GM12865 (cell line): ENCODE measurements around the gene TTC33.

Experiments
- DNase-seq: peaks from one replicate; pipeline ENCODE4 v3.0.0; 2010; ENCODE audit warnings: low read depth
- H3K4me3 ChIP-seq: 2 replicates; pipeline ENCODE4 v1.5.1; 2011; ENCODE audit warnings: mild to moderate bottlenecking, low read depth, low read length, control low read depth
- CTCF ChIP-seq: IDR thresholded peaks from 2 replicates; pipeline ENCODE4 v1.5.1; 2011; ENCODE audit warnings: low read length, control low read depth, low read depth, inconsistent platforms; ENCODE audit not compliant: insufficient read depth; ENCODE audit errors: missing control alignments

Gene TTC33

DNA sequence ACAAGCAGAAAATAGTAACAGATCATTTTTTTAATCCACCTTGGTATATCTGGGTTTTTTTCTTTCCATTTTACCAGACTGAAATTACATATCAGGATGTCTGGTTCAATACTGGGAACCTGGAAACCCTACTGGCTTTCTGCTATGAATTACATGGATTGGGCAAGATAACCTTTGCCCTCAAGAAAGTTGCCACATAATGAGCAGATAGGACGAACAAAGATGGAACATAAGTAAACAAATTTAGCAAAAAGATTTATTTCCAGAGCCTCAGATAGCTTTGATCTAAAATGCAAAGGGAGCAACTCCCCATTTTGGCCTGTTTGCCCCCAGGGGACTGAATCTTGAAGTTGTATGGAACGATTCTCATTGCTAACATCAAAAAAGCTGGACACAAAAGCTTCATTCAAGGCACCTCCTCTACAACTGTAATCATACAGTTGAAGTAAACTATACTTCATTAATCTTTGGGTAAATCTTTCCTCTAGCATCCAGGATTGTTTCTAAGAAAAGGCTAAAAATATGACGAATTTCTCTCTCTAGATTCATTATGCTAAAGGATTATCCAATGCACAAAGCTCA lies 207.7 kb downstream of the TTC33 start:
- no peak overlapping the region for H3K4me3 ChIP-seq
- TF ChIP-seq CTCF, result no peak
- DNase-seq, result no peak

DNA sequence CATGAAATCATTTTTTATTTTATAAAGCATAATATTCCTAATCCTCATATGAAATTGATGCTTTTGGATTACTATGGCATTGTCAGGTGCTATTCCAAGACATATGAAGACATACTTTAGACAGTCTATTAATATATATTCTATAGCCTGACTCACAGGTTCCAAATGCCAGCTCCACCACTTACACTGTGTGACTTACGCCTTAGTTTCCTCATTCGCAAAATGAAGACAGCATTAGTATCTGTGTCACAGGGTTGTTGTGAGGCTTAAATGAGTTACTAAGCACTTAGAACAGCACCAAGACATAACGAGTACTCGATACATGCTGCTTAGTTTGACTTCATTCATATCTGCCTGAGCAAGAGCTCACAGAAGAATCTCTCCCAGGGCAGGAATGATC lies 208.2 kb downstream of the TTC33 start:
- DNase-seq, result no peak
- no peak overlapping the region for H3K4me3 ChIP-seq
- no peak for TF ChIP-seq CTCF

DNA sequence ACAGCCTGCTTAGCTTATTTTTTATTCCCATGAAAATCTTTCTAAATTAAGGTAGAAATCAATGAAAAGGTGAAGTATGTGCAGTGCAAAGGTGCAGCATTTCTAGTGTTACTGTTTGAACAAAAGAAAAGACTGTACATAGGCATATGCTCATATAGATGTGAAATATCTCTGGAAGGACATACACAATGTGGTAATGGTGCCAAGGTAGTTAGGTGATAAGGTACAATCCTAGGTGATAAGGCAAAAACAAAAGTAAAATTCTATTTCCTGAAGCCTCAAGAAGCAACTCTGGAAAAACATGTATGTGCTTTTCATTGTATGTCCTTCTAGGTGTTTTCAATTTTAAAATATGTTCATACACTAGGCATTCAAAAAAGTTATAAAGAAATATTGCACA lies 215.5 kb downstream of the TTC33 start:
- no peak for DNase-seq
- TF ChIP-seq CTCF, result no peak

GRCh38 chr5:40524677-40525076 lies 231.1 kb downstream of the TTC33 start:
- no peak overlapping the region for H3K4me3 ChIP-seq
- DNase-seq, result no peak
- no peak for TF ChIP-seq CTCF

More for the DNA sequence above, 215.5 kb downstream of the TTC33 start:
- no peak overlapping the region for H3K4me3 ChIP-seq

GRCh38 chr5:40521925-40522324 lies 233.8 kb downstream of the TTC33 start:
- TF ChIP-seq CTCF, result no peak
- H3K4me3 ChIP-seq, result no peak overlapping the region
- no peak for DNase-seq

- DNase-seq, result no peak
- no peak overlapping the region for H3K4me3 ChIP-seq
- TF ChIP-seq CTCF, result no peak
Measured at GRCh38 chr5:40521108-40521785, 234.5 kb downstream of the TTC33 start.

DNA sequence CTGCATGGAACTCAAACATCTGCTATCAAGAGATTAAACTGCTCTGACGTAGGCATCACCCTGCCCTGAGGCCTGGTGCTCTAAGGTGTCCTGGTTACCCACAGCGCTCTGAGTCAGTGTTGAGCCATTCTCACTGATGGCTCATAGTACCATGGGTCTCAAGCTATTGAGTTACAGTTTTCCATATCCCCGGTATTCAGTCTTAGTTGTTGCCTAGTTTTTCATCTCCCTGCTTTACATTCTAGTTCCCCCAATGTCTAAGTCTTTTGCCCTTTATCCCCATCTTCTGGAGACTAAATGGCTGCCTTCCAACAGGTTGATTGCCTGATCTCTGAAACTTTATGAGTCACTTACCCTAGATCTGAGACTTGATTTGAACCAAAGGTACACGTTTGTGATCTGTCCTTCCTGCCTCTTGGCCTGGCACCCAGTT lies 237.3 kb downstream of the TTC33 start:
- no peak for TF ChIP-seq CTCF
- no peak for DNase-seq

More for the DNA sequence above, 237.3 kb downstream of the TTC33 start:
- no peak overlapping the region for H3K4me3 ChIP-seq
